H1 (cell line): ENCODE results near the gene COL5A1. TPM values are rescaled to one million over a fixed set of nuclear protein-coding genes. Genes with fewer than 3 reads are reported as not detected.

Experiments used
- CTCF ChIA-PET: fragments of 300-600 bp; sonication (Branson Sonifier 250); formaldehyde crosslinking; loops from one replicate; lab custom pipeline; 2021; ENCODE audit not compliant: partially characterized antibody; lab: Charles Lee
- POLR2A ChIA-PET: fragments of 300-600 bp; sonication (Branson Sonifier 250); formaldehyde crosslinking; loops from one replicate; lab custom pipeline; 2021; ENCODE audit warnings: inconsistent platforms; ENCODE audit not compliant: partially characterized antibody; lab: Charles Lee
- DNase-seq, 2 experiments: peaks; one replicate each; pipeline versions ENCODE4 v3.0.0 to v3.0.0-alpha.2; 2010 to 2022; ENCODE audit warnings: low spot score in 2 of 2, low read depth in 1 of 2, mixed read lengths in 1 of 2
- FAIRE-seq: peaks from 2 replicates; lab custom pipeline; 2011; peaks lifted over from hg19 to GRCh38; lab: Jason Lieb, UNC
- H2AFZ ChIP-seq: 2 replicates; pipeline ENCODE4 v1.8.1; 2012; ENCODE audit warnings: low read length, inconsistent platforms
- H2AK5ac ChIP-seq: 2 replicates; pipeline ENCODE4 v1.6.1; 2013; ENCODE audit warnings: low read depth, low read length
- H2BK120ac ChIP-seq: replicated peaks from 2 replicates; pipeline ENCODE3; 2013; ENCODE audit warnings: low read depth, low read length, inconsistent platforms
- H2BK12ac ChIP-seq: 2 replicates; pipeline ENCODE4 v1.6.1; 2013; ENCODE audit warnings: low read depth, low read length
- H2BK15ac ChIP-seq: 2 replicates; pipeline ENCODE4 v1.6.1; 2013; ENCODE audit warnings: low read length
- H2BK20ac ChIP-seq: 2 replicates; pipeline ENCODE4 v1.6.1; 2013; ENCODE audit warnings: low read length
- H2BK5ac ChIP-seq: 2 replicates; pipeline ENCODE4 v1.6.1; 2013; ENCODE audit warnings: low read depth, low read length
- H3K14ac ChIP-seq: 2 replicates; pipeline ENCODE4 v1.6.1; 2013; ENCODE audit warnings: inconsistent platforms; ENCODE audit not compliant: insufficient read length
- H3K18ac ChIP-seq: 2 replicates; pipeline ENCODE4 v1.6.1; 2013; ENCODE audit warnings: low read length; ENCODE audit errors: extremely low read depth
- H3K23ac ChIP-seq: 2 replicates; pipeline ENCODE4 v1.6.1; 2013; ENCODE audit warnings: inconsistent platforms; ENCODE audit not compliant: insufficient read length
- H3K23me2 ChIP-seq: 2 replicates; pipeline ENCODE4 v1.6.1; 2013; ENCODE audit warnings: low read depth, low read length
- H3K27ac ChIP-seq: 2 replicates; pipeline ENCODE4 v1.6.1; 2011; ENCODE audit warnings: low read depth, low read length, inconsistent platforms
- H3K27me3 ChIP-seq, 4 experiments: replicated peaks in 1 of 4; 1 replicate in 1 of 4; 2 replicates in 3 of 4; pipeline versions ENCODE4 v1.6.1 to v1.8.1; 2011 to 2013; ENCODE audit warnings: low read length in 3 of 4, mild to moderate bottlenecking in 3 of 4, inconsistent platforms in 2 of 4, mixed read lengths in 2 of 4, moderate library complexity in 1 of 4; ENCODE audit not compliant: control insufficient read depth in 3 of 4, insufficient read depth in 3 of 4; ENCODE audit errors: extremely low read depth in 1 of 4
- H3K36me3 ChIP-seq, 4 experiments: 2 replicates each; pipeline versions ENCODE4 v1.6.1 to v1.8.1; 2011 to 2013; ENCODE audit warnings: mild to moderate bottlenecking in 4 of 4, low read length in 3 of 4, moderate library complexity in 2 of 4, control low read depth in 1 of 4, inconsistent platforms in 1 of 4; ENCODE audit not compliant: insufficient read depth in 4 of 4, control insufficient read depth in 2 of 4
- H3K4ac ChIP-seq: replicated peaks from 2 replicates; pipeline ENCODE3; 2013; ENCODE audit warnings: low read length, low read depth, mixed read lengths, inconsistent platforms; ENCODE audit not compliant: insufficient read length
- H3K4me1 ChIP-seq, 4 experiments: replicated peaks in 1 of 4; 1 replicate in 1 of 4; 2 replicates in 3 of 4; pipeline versions ENCODE4 v1.6.1 to v1.8.1; 2011 to 2013; ENCODE audit warnings: low read length in 3 of 4, inconsistent platforms in 2 of 4, mixed read lengths in 1 of 4; ENCODE audit not compliant: insufficient read depth in 4 of 4, control insufficient read depth in 3 of 4
- H3K4me2 ChIP-seq, 2 experiments: 2 replicates each; pipeline versions ENCODE4 v1.6.1 to v1.8.1; 2011 to 2013; ENCODE audit warnings: low read depth in 2 of 2, low read length in 2 of 2, control low read depth in 1 of 2, inconsistent platforms in 1 of 2, mild to moderate bottlenecking in 1 of 2; ENCODE audit not compliant: insufficient read depth in 1 of 2
- H3K4me3 ChIP-seq, 4 experiments: fragments of 200-600, 300-600 bp in 1 of 4; sonication (generic), shearing (Covaris generic), sonication (Bioruptor Twin) in 1 of 4; 2 replicates each; pipeline versions ENCODE4 v1.5.1 to v1.8.1; 2011 to 2016; ENCODE audit warnings: low read length in 4 of 4, low read depth in 3 of 4, control low read depth in 2 of 4, inconsistent platforms in 2 of 4, mild to moderate bottlenecking in 2 of 4, mixed read lengths in 1 of 4, moderate library complexity in 1 of 4; ENCODE audit not compliant: insufficient read depth in 2 of 4; ENCODE audit errors: extremely low read depth in 1 of 4
- H3K56ac ChIP-seq: replicated peaks from 2 replicates; pipeline ENCODE3; 2013; ENCODE audit warnings: low read depth, mild to moderate bottlenecking, mixed read lengths, low read length, inconsistent platforms; ENCODE audit not compliant: insufficient read length
- H3K79me1 ChIP-seq: 2 replicates; pipeline ENCODE4 v1.6.1; 2013; ENCODE audit warnings: low read depth, low read length, control low read depth
- H3K79me2 ChIP-seq, 2 experiments: 2 replicates each; pipeline versions ENCODE4 v1.6.1 to v1.8.1; 2012 to 2013; ENCODE audit warnings: low read length in 2 of 2, mild to moderate bottlenecking in 2 of 2, inconsistent platforms in 1 of 2; ENCODE audit not compliant: insufficient read depth in 2 of 2, control insufficient read depth in 1 of 2
- H3K9ac ChIP-seq, 4 experiments: replicated peaks in 1 of 4; 1 replicate in 1 of 4; 2 replicates in 3 of 4; pipeline versions ENCODE4 v1.6.1 to v1.8.1; 2011 to 2013; ENCODE audit warnings: low read depth in 3 of 4, low read length in 3 of 4, control low read depth in 2 of 4, mild to moderate bottlenecking in 2 of 4, moderate library complexity in 2 of 4, inconsistent platforms in 1 of 4; ENCODE audit errors: extremely low read depth in 1 of 4
- H3K9me3 ChIP-seq, 2 experiments: 2 replicates each; pipeline versions ENCODE4 v1.6.1 to v1.8.1; 2012 to 2013; ENCODE audit warnings: mild to moderate bottlenecking in 2 of 2, moderate library complexity in 2 of 2, control low read depth in 1 of 2, inconsistent platforms in 1 of 2, low read depth in 1 of 2, low read length in 1 of 2, mixed read lengths in 1 of 2; ENCODE audit not compliant: insufficient read depth in 2 of 2
- H4K20me1 ChIP-seq, 2 experiments: replicated peaks in 1 of 2; 2 replicates each; pipeline versions ENCODE3 to v1.8.1; 2011 to 2013; ENCODE audit warnings: inconsistent platforms in 2 of 2, low read length in 2 of 2, mild to moderate bottlenecking in 1 of 2; ENCODE audit not compliant: insufficient read depth in 2 of 2, control insufficient read depth in 1 of 2
- H4K5ac ChIP-seq: 2 replicates; pipeline ENCODE4 v1.6.1; 2013; ENCODE audit warnings: low read length, low read depth, mixed read lengths, inconsistent platforms; ENCODE audit not compliant: insufficient read length
- H4K8ac ChIP-seq: 2 replicates; pipeline ENCODE4 v1.8.0; 2013; ENCODE audit warnings: mild to moderate bottlenecking, moderate library complexity, low read length, inconsistent platforms; ENCODE audit not compliant: insufficient read depth; ENCODE audit errors: extremely low read depth
- H4K91ac ChIP-seq: replicated peaks from 2 replicates; pipeline ENCODE3; 2013; ENCODE audit warnings: low read length, mixed read lengths, inconsistent platforms; ENCODE audit not compliant: insufficient read length
- ASH2L ChIP-seq: fragments of 200-600, 300-600 bp; sonication (generic); IDR thresholded peaks from one replicate; pipeline ENCODE4 v1.7.1; 2017; ENCODE audit warnings: low read length
- CBX5 ChIP-seq: fragments of 300-800, 300-1000 bp; sonication (generic); IDR thresholded peaks from 2 replicates; pipeline ENCODE4 v1.7.1; 2016; ENCODE audit warnings: antibody characterized with exemption, low read length, low read depth
- CBX8 ChIP-seq: fragments of 300-800, 300-1000 bp; sonication (generic); IDR thresholded peaks from 2 replicates; pipeline ENCODE4 v1.7.1; 2016; ENCODE audit warnings: low read depth, low read length, borderline replicate concordance
- GABPA ChIP-seq: IDR thresholded peaks from 2 replicates; pipeline ENCODE4 v1.6.1; 2011; ENCODE audit warnings: mild to moderate bottlenecking, low read length, moderate library complexity, borderline replicate concordance; ENCODE audit not compliant: insufficient read depth
- KDM5A ChIP-seq: fragments of 200-600 bp; IDR thresholded peaks from 2 replicates; pipeline ENCODE4 v1.7.1; 2012; ENCODE audit warnings: mild to moderate bottlenecking, low read length, inconsistent platforms, mixed read lengths
- RAD21 ChIP-seq, 2 experiments: IDR thresholded peaks in 1 of 2; conservative IDR thresholded peaks in 1 of 2; 2 replicates each; pipeline ENCODE4 v1.6.1; 2011; ENCODE audit warnings: low read depth in 2 of 2, low read length in 2 of 2, improper control_type of control experiment in 1 of 2, inconsistent platforms in 1 of 2, mild to moderate bottlenecking in 1 of 2, moderate library complexity in 1 of 2
- SUZ12 ChIP-seq: fragments of 200-600 bp; sonication (generic); IDR thresholded peaks from 2 replicates; pipeline ENCODE4 v1.6.1; 2012; ENCODE audit warnings: mild to moderate bottlenecking, inconsistent platforms, low read length, moderate library complexity, mixed read lengths
- TEAD4 ChIP-seq: IDR thresholded peaks from 2 replicates; pipeline ENCODE4 v1.6.1; 2012; ENCODE audit warnings: low read depth, low read length, inconsistent platforms, mixed read lengths
- WGBS, 2 experiments: shearing (Covaris generic) in 1 of 2; methylation state at CpG; one replicate each; pipeline versions ENCODE4 v1.1.6 to v1.1.7; 2013 to 2015; ENCODE audit warnings: low lambda C conversion rate in 2 of 2, mixed read lengths in 2 of 2, inconsistent platforms in 1 of 2, low coverage in 1 of 2, missing lambda C conversion rate in 1 of 2; ENCODE audit not compliant: insufficient replicate concordance in 2 of 2, insufficient coverage in 1 of 2, insufficient read length in 1 of 2; ENCODE audit errors: extremely low coverage in 1 of 2, missing lambda C conversion rate in 1 of 2; 5-methylcytosine and 5-hydroxymethylcytosine counted together
- polyA plus RNA-seq, 7 experiments: library from polyadenylated mRNA; depleted of rRNA in 3 of 7; stranded (reverse) in 5 of 7; unstranded in 2 of 7; fragments of >200 nt in 5 of 7; fragments of 200-250 nt in 2 of 7; gene quantifications; 1 replicate in 5 of 7; 2 replicates in 1 of 7; 4 replicates in 1 of 7; pipeline versions ENCODE4 v1.2.1 to v1.2.3, GENCODE V29; 2011 to 2013; ENCODE audit warnings: missing spikeins in 2 of 7, mixed read lengths in 2 of 7
- total RNA-seq: library from RNA; stranded (reverse); fragmentation: NEBNext Ultra II Directional; extraction: Animal tissue kit (Norgen Biotek cat#: 25700); gene quantifications from 2 replicates; pipeline ENCODE4 v1.2.1, GENCODE V29; 2021

The COL5A1 gene
- total and polyA plus RNA-seq, 2 of the 8 experiments (the other 6 are each of a cell fraction or from before 2014, with no cell fraction given), result 3.8 to 12.0 TPM

DNA sequence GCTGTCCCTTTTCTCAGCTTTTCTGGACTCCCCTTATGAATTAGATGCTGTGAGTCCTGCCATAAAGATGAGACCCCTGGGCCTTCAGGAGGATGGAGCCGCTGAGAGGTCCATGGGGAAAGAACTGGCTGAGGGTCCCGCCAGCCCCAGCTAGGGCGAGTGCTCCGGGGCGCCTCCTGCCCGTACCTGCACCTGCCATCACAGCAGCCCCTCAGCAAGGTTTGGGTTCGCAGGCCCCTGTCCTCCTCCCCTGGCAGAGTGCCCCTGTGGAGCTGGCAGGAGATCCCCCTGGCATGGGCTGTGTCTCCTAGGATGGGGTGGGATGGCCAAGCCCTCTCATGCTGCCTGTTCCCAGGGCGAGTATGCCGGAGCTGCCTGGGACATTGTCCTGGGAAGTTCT, 64.2 kb downstream of the COL5A1 start:
- Histone ChIP-seq H3K23ac (no peak overlapping the region), H3K4me2 (no peak overlapping the region), H3K9ac (no peak overlapping the region), H4K8ac (no peak overlapping the region), H3K18ac (no peak overlapping the region), H2AFZ (no peak overlapping the region), H2BK15ac (no peak overlapping the region), H4K5ac (no peak overlapping the region), H3K4me3 (no peak overlapping the region), H3K27ac (no peak overlapping the region), H3K79me2 (no peaks in the 10 kb centered on the region), H2BK120ac (no peak overlapping the region), H2BK12ac (no peak overlapping the region), H3K14ac (no peak overlapping the region), H3K27me3 (no peaks in the 10 kb centered on the region), H3K56ac (no peak overlapping the region), H2AK5ac (no peak overlapping the region), H3K23me2 (no peaks in the 10 kb centered on the region), H2BK5ac (no peak overlapping the region; the same call in 1 of the 2 replicates), H3K36me3 (no peaks in the 10 kb centered on the region; a peak in 2 of 8 replicates), H3K4me1 (no peaks in the 10 kb centered on the region), H3K79me1 (no peaks in the 10 kb centered on the region), H3K9me3 (peaks cover 0 to 5% of the 10 kb centered on the region in 2 experiments; a peak in 1 of 4 replicates), H3K4ac (no peak overlapping the region), H2BK20ac (no peak overlapping the region), H4K20me1 (no peaks in the 10 kb centered on the region), H4K91ac (no peak overlapping the region)
- TF ChIP-seq CBX5 (no peak), SUZ12 (no peak), GABPA (no peak), RAD21 (IDR thresholded peaks at IDR 0.05 in 1 of 2, conservative IDR thresholded peaks at IDR 0.05 in 1 of 2; ENCODE audit: low read depth in 2 of 2, low read length in 2 of 2) (no peak), CBX8 (no peak), ASH2L (no peak), KDM5A (no peak), TEAD4 (no peak)
- no peak for FAIRE-seq
- POLR2A ChIA-PET, result no interaction called here
- CTCF ChIA-PET, result interaction anchor here (0.8 to 2.7 kb wide), 7 partner anchors 8 to 277 kb away, joined by 3 to 10 read pairs (median 4); no protein-coding TSS in a partner anchor
- 100% methylated on average over 9 of the region's 9 CpGs; no CpG with 5 or more reads in 1 of the 2 experiments for WGBS, 2 experiments
- DNase-seq, result no peak
